Left renal pelvis (tissue), 4 donors: ENCODE data around the gene IQCF6. TPM values are rescaled to one million over a fixed set of nuclear protein-coding genes. Genes with fewer than 3 reads are reported as not detected.
"Not testable (repeated sequence)": the region's sequence is repeated elsewhere in the genome, so short reads cannot be mapped to it uniquely, and the experiment has no call there.

ENCODE experiments used
- DNase-seq, 4 donors: peaks; one replicate each; pipeline ENCODE4 v3.0.0-alpha.2; 2013; ENCODE audit warnings: low read depth in 4 of 4, low spot score in 3 of 4
- polyA plus RNA-seq, 4 donors: library from polyadenylated mRNA; unstranded; fragments of 120-200 nt; gene quantifications; one replicate each; pipeline ENCODE4 v1.2.1, GENCODE V29; 2013; ENCODE audit not compliant: insufficient read length in 4 of 4

IQCF6 gene
- polyA plus RNA-seq, result not detected

DNA sequence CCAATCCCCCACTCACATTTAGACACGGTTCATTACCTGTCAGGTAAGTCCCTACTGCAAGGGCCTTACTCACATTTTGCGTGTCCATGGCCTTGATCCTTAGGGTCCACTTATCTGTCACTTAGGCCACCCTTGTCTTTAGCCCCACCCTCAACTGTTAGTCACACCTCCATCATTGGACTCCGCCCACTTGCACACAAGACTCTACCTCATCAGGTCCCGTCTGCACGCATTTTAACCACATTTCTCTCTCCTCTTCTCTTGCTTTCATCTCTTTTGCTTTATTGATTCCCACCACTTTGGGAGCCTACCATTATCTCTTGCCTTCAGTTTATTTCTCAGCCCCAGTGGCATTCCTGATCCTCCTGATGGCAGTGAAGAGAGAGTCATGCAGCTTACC is at the start of gene IQCF6:
Gene IQCF6 (minus strand): TSS at position 101 of the 400 bp plus-strand sequence. CDS start 13 bp downstream, at position 88.
- DNase-seq, result no peak

DNA sequence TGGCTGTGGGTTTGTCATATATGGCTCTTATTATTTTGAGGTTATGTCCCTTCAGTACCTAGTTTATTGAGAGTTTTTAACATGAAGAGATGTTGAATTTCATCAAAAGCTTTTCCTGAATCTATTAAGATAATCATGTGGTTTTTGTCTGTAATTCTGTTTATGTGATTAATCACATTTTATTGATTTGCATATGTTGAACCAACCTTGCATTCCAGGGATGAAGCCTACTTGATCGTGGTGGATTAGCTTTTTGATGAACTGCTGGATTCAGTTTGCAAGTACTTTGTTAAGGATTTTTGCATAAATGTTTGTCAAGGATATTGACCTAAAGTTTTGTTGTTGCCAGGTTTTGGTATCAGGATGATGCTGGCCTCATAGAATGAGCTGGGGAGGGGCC is 49.3 kb upstream of the IQCF6 start:
- DNase-seq, result no peak

DNA sequence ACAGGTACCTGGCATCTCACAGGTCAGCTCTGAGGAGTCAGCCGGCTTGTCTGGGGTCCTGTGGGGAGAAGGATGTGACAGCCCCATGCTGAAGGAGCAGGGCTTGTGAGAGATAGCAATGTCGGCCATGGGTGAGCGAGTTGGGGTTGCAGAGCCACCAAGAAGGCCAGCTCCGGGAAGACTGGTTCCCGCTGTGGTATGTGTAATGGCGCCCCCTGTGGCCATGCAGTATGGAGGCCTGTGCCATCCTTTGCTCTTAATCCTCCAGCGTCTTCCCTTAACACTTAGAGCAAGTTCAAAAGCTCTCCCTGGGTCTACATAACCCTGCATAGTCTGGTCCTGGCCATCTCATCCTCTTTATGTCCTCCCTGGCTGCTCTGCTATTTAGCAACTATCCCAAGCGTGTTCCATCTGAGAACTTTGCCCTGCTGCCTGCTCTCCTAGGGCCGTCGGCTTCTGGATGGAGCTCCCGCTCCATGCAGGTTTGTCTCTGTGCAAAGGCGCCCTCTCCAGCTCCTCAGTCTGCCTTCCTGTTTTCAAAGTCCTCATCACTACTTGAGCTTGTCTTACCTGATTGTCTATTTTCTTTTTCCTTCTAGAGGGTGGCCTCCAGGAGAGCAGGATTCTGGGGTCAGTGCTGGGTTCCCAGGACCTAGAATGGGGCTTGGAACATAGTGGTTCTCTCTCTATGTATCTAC is 40.8 kb upstream of the IQCF6 start:
- no peak for DNase-seq

DNA sequence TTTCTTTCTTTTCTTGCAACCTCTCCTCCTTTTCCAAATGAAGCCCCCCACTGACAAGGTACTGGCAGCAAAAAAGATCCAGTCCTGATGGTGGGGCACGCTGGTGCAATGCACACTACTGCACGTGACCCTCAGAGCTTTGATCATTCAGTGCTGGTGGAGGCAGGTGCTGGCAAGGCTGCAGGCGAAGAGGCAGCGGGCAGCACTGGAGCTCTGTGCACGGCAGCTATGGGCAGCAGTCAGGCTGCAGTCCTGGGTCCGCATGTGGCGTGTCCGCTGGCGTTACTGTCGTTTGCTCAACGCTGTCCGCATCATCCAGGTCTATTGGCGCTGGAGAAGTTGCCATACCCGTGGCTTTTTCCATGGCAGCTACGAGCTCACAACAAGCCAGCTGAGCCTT is 40.1 kb upstream of the IQCF6 start:
- DNase-seq, result no peak

DNA sequence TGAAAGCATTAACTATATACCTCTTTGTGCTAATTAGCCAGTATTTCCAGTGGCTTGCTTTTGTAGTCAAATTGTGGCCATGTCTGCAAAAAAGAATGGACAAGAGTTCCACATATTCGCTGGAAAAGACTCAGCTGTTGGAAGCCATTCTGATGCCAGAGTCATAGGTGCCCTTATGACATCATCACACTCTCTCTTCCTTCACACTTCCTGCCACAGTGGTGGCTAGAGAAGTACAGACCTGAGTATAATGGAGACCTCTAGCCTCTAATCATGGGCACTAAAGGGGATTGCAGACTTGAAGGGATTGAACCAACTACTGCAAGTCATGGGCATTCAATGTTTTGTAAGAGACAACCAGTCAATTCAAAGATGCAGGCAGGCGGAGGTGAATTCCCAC is 38.3 kb upstream of the IQCF6 start:
- DNase-seq, result no peak

DNA sequence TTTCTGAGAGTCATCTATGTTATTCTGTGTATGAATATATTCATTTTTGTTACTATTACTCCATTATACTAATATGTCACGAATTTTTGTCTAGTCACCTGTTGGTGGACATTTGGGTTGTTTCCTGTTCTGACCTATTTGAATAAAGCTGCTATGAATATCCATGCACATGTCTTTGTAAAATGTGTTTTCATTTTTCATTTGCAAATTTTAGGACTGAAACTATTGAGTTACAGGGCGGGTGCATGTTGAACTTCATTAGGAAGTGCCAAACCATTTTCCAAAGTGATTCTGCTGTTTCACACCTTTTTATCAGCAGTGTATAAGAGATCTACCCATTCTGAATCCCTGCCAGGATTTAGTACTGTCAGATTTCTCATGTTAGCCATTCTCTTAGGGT is 37.7 kb upstream of the IQCF6 start:
- DNase-seq, result no peak

DNA sequence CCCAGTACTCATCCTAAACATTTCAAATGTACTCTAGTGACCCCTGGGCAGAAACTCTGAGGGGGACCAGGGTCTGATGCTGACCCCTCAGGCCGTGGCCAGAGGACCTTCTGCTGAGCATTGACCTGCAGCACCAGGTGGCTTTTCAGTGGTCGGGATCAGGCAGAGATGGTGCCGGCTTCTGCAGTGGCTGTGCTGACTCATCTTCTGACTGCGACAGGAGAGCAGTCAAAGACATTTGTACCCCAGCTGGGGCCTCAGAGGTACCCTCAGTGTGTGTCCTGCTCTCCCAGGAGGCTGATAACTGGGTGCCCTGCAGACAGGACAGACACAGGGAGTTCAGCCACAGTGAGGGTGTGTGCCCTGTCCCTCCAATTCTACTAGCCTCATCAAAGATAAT is 36.6 kb upstream of the IQCF6 start:
- no peak for DNase-seq

DNA sequence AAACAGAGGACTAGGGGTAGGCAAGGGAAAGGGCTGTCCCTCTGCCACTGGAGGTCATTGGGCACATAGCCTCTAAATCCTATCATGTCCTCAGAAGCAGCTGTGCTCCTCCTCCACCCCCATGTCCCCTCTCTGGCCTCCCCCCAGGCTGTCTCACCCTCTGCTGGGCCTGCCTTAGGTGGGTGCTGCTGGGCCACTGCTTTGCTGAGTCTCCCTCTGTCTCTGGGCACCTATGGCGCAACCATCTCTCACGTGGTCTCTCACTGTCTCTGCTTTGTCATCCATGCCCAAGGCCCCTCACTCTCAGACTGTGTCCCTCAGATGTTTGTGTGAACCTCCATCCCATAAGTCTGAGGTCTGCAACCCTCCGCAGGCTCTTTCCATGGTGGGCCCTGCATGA is 35.0 kb upstream of the IQCF6 start:
- DNase-seq, result no peak

DNA sequence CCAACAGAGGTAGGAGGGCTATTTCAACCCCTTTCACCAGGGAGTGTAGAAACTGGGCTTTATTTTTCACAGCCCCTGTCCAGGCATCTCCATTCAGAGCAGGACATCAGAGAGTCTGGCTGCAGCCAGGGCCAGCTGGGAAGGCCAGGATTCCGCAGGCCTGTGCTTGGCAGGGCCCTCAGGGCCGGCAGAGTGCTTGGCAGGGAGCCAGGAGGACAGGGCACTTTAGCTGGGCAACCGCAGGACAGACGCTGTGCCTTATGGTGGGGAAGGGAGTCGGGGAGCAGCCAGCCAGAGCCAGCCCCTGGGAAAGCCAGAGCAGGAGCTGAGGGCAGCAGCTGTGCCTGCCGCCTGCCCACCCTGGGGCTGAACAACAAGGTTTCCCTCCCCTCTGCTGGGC is 34.5 kb upstream of the IQCF6 start:
- no peak for DNase-seq

DNA sequence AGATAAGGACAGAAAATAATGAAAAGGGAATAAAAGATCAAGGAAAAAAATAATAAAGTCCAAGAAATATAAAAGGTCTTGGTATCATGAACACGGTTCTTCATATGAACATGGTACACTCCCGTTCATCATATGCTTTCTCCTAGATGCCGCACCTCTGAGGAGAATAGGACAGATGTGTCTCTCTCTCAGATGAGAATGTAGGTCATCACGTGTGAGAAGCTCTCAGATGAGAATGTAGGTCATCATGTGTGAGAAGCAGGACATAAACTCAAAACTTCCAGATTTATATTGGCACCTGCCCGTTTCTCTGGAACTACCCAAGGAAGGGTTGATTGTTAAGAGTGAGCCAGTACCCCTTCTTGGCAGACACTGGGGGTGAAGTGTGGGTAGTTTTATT is 29.9 kb upstream of the IQCF6 start:
- no peak for DNase-seq

DNA sequence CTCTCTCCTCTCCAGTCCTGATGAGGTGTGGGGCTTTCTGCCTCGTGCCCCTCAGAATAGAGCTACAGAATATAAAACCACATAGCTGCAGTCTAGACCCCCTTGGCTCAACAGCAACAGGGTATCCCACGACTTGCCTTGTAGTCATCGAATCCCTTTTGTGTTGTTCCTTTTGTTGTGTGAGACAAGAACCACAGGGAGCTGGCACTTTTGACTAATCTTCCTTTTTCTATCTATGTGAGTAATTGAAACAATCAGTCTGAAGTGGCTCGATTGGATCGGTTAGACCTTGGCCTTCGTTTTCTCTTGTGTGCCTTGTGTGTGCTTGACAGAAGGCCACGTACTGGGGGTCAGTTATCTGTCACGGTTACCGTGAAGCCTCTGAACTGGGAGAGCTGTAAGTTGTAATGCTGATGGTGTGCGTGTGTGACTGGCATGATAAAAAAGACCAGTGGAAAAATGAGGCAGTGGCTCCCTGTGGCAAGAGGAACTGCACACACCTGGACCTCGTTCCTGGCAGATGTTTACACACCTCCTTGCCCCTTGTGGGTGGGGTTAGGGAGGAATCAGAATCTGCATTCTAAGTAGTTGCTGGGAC is 23.2 kb upstream of the IQCF6 start:
- DNase-seq, result no peak

DNA sequence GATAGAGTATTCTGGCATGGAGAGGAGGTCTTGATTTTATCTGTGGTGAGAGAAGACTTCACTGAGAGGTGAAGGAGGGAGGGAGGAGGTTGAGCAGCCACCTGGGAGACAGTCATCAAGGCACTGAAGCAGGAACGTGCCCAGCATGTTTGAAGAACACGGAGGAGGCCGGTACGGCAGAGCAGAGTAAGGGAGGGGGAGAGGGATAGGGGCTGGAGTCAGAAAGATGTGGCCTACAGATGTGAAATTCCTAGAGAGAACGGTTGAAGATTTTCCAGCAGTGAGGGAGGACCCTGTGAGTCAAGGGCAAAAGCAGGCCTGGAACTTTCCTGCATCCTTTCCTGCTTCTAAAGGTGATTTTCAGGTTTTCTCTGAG is 21.7 kb upstream of the IQCF6 start:
- DNase-seq, result no peak

DNA sequence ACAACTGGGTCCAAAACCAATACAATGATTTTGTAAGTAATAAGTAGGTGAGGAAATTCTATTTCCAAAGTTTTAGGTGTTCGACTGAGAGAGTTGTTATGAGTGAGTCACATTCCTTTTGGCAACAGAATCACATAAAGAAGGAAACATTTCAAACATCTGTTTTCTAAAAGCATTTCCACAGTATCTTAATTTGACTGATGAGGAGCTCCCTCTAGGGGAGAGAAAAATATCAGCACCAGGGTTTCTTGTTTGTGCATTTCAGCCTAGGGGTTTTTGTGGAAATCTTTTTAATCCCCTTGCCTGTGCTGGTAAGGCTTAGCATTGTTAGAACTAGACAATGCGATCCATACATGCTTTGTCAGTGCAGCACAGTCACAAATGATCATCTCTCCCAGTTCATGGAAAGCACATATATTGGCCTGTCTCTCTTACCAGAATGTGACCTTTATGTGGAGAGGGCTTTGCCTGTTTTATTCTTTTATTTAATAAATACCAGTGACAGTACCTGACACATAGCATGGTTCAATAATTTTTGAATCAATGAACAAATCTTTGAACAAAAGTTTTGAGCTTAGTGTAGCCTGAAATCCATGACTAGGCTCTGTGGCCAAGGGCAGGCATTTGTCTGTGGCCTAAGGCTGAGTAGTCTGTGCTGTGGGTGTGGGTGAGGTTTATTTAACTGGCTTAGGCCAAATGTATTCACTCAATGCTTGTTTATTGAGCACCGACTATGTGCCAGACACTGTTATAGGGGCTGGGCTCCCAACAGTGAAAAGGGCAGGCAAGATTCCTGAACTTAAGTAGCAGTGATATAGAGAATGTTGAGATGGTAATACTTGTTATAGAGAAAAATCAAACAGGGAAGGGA is 21.1 kb upstream of the IQCF6 start:
- peak; percentile 4 to 45 (median 36) for DNase-seq

DNA sequence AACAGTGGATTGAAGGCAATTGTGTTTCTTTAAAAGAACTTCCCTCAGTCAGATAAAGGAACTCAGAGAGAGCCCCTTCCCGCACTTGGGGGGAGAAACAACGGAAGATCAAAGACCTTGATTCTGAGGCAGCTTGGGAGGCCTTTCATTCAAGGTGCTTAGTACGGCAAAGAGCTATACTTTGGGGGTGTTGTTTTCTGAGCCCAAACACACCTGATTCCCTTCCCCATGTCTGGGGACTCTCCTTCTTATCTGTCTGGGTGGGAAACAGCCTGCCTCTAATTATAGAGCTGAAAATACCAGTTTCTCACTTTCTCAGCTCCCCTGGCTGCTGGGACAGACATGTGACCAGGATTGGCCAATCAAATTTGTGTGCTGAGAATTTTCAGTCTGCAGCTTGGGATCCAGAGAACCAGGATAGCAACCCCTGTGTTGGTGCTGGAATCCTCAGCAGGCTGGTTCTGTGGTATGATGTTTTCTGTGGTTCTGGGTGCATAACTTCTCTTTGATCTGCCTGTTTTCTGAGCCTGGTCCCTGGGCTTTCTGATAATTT is 19.4 kb upstream of the IQCF6 start:
- DNase-seq, result no peak

DNA sequence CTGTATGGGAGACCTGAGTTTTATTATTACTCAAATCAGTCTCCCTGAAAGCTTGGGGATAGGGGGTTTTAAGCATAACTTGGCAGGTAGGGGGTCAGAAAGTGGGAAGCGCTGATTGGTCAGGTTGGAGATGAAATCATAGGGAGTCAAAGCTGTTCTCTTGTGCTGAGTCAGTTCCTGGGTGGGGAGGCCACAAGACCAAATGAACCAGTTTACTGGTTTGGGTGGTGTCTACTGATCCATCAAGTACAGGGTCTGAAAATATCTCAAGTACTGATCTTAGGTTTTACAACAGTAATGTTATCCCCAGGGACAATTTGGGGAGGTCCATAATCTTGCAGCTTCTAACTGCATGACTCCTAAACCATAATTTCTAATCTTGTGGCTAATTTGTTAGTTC is 17.8 kb upstream of the IQCF6 start:
- DNase-seq, result no peak

DNA sequence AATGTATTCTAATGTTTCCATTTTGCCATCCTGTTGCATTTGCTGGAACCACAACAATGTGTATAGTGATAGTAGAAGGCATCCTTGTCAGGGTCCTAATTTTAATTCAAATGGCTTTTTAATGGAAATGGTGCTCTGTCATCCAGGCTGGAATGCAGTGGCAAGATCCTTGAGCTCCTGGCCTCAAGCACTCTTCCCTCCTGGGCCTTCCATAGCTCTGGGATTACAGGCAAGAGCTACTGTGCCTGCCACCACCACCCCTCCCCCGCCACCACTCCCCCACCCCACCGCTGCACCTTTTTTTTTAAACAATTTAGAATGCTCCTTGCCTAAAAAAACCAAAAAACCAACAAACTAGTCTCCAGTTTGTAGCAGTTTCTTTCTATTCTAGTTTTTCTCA is 15.2 kb upstream of the IQCF6 start:
- no peak for DNase-seq

DNA sequence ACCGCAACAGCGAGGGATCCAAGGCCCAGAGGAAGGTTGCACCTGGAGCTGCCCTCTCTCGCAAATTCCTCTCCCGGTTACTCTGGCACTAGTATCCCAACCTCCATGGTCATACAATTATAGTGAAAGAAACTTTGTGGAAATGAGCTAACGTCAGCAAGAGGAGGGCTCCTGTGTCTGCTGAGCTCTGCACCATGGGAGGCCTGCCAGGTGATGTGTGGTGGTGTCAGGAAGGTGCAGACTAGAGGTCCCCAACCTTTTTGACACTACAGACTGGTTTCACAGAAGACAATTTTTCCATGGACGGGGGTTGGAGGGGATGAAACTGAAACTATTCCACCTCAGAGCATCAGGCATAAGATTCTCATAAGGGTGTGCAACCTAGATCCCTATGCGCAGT is 13.2 kb upstream of the IQCF6 start:
- no peak for DNase-seq

DNA sequence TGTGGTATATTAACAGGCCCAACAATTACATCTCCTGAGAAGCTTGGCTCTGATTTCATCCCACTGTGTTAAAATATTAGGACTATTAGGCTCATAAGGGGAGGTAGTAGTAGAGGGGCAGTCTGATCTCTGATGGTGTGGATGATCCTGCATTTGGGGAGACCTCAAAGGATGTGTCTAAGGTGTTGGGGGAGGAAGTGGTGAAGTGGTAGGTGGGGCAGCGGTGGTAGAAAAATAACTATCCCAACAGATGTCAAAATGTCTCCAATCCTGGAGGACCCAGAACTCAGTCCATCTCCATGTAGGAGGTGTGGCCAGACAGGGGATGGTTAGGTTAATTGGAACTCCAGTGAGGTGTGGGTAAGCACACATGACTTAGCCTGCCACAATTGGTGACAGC is 10.4 kb upstream of the IQCF6 start:
- DNase-seq, result no peak

DNA sequence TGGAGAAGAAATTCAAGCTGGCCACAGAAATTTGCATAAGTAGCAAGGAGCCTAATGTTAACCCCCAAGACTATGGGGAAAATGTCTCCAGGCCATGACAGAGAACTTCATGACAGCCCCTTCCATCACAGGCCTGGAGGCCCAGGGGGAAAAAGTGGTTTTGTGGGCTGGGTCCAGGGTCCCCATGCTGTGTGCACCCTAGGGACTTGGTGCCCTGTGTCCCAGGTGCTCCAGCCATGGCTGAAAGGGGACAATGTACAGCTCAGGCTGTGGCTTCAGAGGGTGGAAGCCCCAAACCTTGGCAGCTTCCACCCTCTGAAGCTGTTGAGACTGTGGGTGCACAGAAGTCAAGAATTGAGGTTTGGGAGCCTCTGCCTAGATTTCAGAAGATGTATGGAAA is 8.5 kb upstream of the IQCF6 start:
- DNase-seq, result not testable (repeated sequence)

DNA sequence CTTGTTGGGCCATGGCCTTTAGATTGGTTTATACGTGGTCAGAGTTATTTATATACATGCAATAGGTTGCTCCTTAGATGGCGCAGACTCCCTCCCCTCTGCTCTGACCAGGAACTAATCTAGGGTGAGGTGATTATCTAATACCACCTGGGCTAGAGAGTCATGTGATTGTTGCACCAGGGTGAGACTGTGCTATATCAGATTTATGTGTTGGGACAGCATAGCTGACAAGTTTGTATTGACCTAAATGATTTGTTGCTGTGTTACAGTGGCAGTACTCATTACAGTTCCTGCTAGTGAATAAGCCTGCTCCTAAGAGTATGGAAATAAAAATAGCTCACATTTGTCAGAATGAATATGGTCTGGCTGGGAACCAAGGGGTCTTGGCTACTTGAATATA is 7.2 kb upstream of the IQCF6 start:
- no peak for DNase-seq

DNA sequence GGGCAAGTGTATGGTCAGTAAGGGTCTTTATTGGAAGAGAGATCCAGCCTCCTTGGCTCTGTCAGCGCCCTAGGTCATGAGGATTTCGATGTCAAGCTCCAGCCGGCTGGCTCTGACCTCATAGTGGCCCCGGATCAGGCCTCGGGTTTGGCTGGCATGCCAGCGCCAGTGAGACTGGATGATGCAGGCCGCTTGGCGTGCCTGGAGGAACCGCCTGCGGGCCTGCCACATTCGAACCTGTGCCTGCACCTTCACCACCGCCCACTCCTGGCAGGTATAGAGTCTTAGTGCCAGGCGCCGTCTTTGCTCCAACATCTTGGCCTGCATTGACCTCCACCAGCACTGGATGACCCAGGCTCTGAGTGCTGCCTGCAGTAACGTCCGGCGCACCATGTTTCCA is 483 bp downstream of the IQCF6 start:
- no peak for DNase-seq

DNA sequence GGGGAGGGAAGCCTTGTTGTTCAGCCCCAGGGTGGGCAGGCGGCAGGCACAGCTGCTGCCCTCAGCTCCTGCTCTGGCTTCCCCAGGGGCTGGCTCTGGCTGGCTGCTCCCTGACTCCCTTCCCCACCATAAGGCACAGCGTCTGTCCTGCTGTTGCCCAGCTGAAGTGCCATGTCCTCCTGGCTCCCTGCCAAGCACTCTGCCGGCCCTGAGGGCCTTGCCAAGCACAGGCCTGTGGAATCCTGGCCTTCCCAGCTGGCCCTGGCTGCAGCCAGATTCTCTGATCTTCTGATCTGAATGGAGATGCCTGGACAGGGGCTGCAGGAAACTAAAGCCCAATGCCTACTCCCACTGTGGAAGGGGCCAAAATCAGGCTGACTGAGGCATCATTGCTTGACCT is 1.1 kb downstream of the IQCF6 start:
- no peak for DNase-seq
